Endothelial cell of umbilical vein (primary cell): ENCODE measurements around the gene EPHA5. TPM values are rescaled to one million over a fixed set of nuclear protein-coding genes. Genes with fewer than 3 reads are reported as not detected.

Source experiments
- BruUV-seq: library from RNA; stranded (reverse); fragments of 400-500 nt; replicated peaks from 2 replicates; lab custom pipeline; 2021; lab: Mats Ljungman, UMichigan
- CTCF ChIA-PET: fragments of 300-600, 350-600 bp; sonication (Branson Sonifier 250); formaldehyde crosslinking; loops from one replicate; lab custom pipeline; 2021; ENCODE audit warnings: antibody characterized with exemption, inconsistent platforms; lab: Charles Lee
- POLR2A ChIA-PET: fragments of 300-600, 350-600 bp; sonication (Branson Sonifier 250); formaldehyde crosslinking; loops from one replicate; lab custom pipeline; 2021; ENCODE audit warnings: antibody characterized with exemption, inconsistent platforms; lab: Charles Lee
- DNase-seq: peaks from one replicate; pipeline ENCODE4 v3.0.0-alpha.2; 2011; ENCODE audit warnings: low read depth, low spot score
- FAIRE-seq: peaks from 2 replicates; lab custom pipeline; 2011; peaks lifted over from hg19 to GRCh38; lab: Jason Lieb, UNC
- H2AFZ ChIP-seq: 2 replicates; pipeline ENCODE4 v1.6.0; 2012; ENCODE audit warnings: low read depth, low read length, control low read depth, inconsistent platforms
- H3K27ac ChIP-seq: 2 replicates; pipeline ENCODE4 v1.5.1; 2011; ENCODE audit warnings: low read depth, mild to moderate bottlenecking, control low read depth, low read length, moderate library complexity; ENCODE audit not compliant: insufficient read depth
- H3K27me3 ChIP-seq, 2 experiments: 2 replicates each; pipeline versions ENCODE4 v1.6.0 to v1.6.1; 2011; ENCODE audit warnings: low read length in 2 of 2, mixed read lengths in 1 of 2; ENCODE audit not compliant: control insufficient read depth in 2 of 2, insufficient read depth in 2 of 2
- H3K36me3 ChIP-seq, 2 experiments: 2 replicates in 1 of 2; 3 replicates in 1 of 2; pipeline ENCODE4 v1.5.1; 2011; ENCODE audit warnings: low read length in 2 of 2, mild to moderate bottlenecking in 1 of 2, moderate library complexity in 1 of 2; ENCODE audit not compliant: control insufficient read depth in 2 of 2, insufficient read depth in 2 of 2; ENCODE audit errors: extremely low read depth in 1 of 2
- H3K4me1 ChIP-seq: 3 replicates; pipeline ENCODE4 v1.5.1; 2011; ENCODE audit warnings: mild to moderate bottlenecking, low read length; ENCODE audit not compliant: control insufficient read depth, insufficient read depth; ENCODE audit errors: extremely low read depth
- H3K4me2 ChIP-seq: 2 replicates; pipeline ENCODE4 v1.6.1; 2011; ENCODE audit warnings: low read length, control low read depth, mixed read lengths; ENCODE audit not compliant: insufficient read depth
- H3K4me3 ChIP-seq, 3 experiments: fragments of 200-600 bp in 1 of 3; sonication (generic), shearing (Covaris generic) in 1 of 3; replicated peaks in 1 of 3; 2 replicates each; pipeline ENCODE4 v1.5.1; 2011 to 2016; ENCODE audit warnings: control low read depth in 3 of 3, low read length in 3 of 3, mild to moderate bottlenecking in 2 of 3, inconsistent platforms in 1 of 3, low read depth in 1 of 3, moderate library complexity in 1 of 3; ENCODE audit not compliant: insufficient read depth in 1 of 3
- H3K79me2 ChIP-seq: 2 replicates; pipeline ENCODE4 v1.6.0; 2012; ENCODE audit warnings: low read length, inconsistent platforms; ENCODE audit not compliant: control insufficient read depth, insufficient read depth
- H3K9ac ChIP-seq: replicated peaks from 2 replicates; pipeline ENCODE3; 2011; ENCODE audit warnings: low read length, control low read depth; ENCODE audit not compliant: insufficient read depth; ENCODE audit errors: extremely low read depth
- H3K9me1 ChIP-seq: replicated peaks from 3 replicates; pipeline ENCODE4 v1.6.0; 2011; ENCODE audit warnings: mild to moderate bottlenecking, low read length; ENCODE audit not compliant: control insufficient read depth, insufficient read depth; ENCODE audit errors: extremely low read depth
- H3K9me3 ChIP-seq: replicated peaks from 2 replicates; pipeline ENCODE4 v1.5.1; 2012; ENCODE audit warnings: low read length, inconsistent platforms; ENCODE audit not compliant: control insufficient read depth, insufficient read depth
- H4K20me1 ChIP-seq: replicated peaks from 2 replicates; pipeline ENCODE3; 2011; ENCODE audit warnings: mild to moderate bottlenecking, low read length; ENCODE audit not compliant: control insufficient read depth, insufficient read depth; ENCODE audit errors: extremely low read depth
- EZH2 ChIP-seq: IDR thresholded peaks from 2 replicates; pipeline ENCODE4 v1.6.1; 2012; ENCODE audit warnings: borderline replicate concordance, low read depth, mild to moderate bottlenecking, moderate library complexity, low read length, inconsistent platforms; ENCODE audit not compliant: severe bottlenecking
- FOS ChIP-seq: IDR thresholded peaks from 2 replicates; pipeline ENCODE4 v1.6.1; 2011; ENCODE audit warnings: mild to moderate bottlenecking, low read length, moderate library complexity, borderline replicate concordance; ENCODE audit not compliant: insufficient read depth
- GATA2 ChIP-seq: IDR thresholded peaks from 2 replicates; pipeline ENCODE4 v1.7.0; 2011; ENCODE audit warnings: low read depth, mild to moderate bottlenecking, moderate library complexity, mixed read lengths, low read length; ENCODE audit not compliant: insufficient read length, insufficient read depth
- JUN ChIP-seq: IDR thresholded peaks from 2 replicates; pipeline ENCODE4 v1.6.1; 2011; ENCODE audit warnings: borderline replicate concordance, low read depth; ENCODE audit not compliant: insufficient read length, insufficient read depth
- MYC ChIP-seq: IDR thresholded peaks from one replicate; pipeline ENCODE4 v1.6.1; 2011; ENCODE audit warnings: mild to moderate bottlenecking, low read depth, low read length
- POLR2A ChIP-seq: IDR thresholded peaks from 2 replicates; pipeline ENCODE4 v1.6.1; 2012; ENCODE audit warnings: low read depth, mild to moderate bottlenecking, control low read depth, low read length
- POLR2AphosphoS5 ChIP-seq: IDR thresholded peaks from 2 replicates; pipeline ENCODE4 v1.6.1; 2012; ENCODE audit warnings: low read depth, mild to moderate bottlenecking, control low read depth, low read length, moderate library complexity; ENCODE audit not compliant: insufficient read depth
- dilution Hi-C: fragments of 300-500 bp; cut with MboI; formaldehyde crosslinking; loops from one replicate; pipeline ENCODE4 v1.15.0; 2019; ENCODE audit warnings: low sequenced_read_pairs; ENCODE audit not compliant: extremely low pct_ligation_motif_present
- intact Hi-C: fragments of 100-400 bp; cut with micrococcal nuclease; formaldehyde crosslinking; loops from one replicate; pipeline ENCODE4 v1.10.0; 2022
- polyA plus RNA-seq, 4 experiments: library from polyadenylated mRNA; depleted of rRNA in 3 of 4; stranded (reverse) in 3 of 4; unstranded in 1 of 4; fragments of >200 nt; gene quantifications; 2 replicates each; pipeline versions ENCODE4 v1.2.1 to v1.2.3, GENCODE V29; 2011 to 2012; ENCODE audit warnings: missing spikeins in 1 of 4
- total RNA-seq: library from RNA; stranded (reverse); gene quantifications from 2 replicates; pipeline ENCODE4 v1.2.3, GENCODE V29; 2021
- TF ChIP-seq, protein P1 (sequence below), 2 donors: IDR thresholded peaks; 1 replicate in 1 of 2; 2 replicates in 1 of 2; pipeline ENCODE4 v1.5.1; 2011; ENCODE audit warnings: low read length in 2 of 2, mild to moderate bottlenecking in 2 of 2, moderate library complexity in 2 of 2, control low read depth in 1 of 2, inconsistent platforms in 1 of 2, low read depth in 1 of 2; ENCODE audit not compliant: insufficient read depth in 1 of 2; ENCODE audit errors: extremely low read depth in 1 of 2
- TF ChIP-seq, protein P2 (sequence below): IDR thresholded peaks from 2 replicates; pipeline ENCODE4 v1.6.1; 2011; ENCODE audit not compliant: insufficient read depth, insufficient read length

EPHA5 gene
- total and polyA plus RNA-seq, 2 donors (not counting 3 experiments of a cell fraction or from before 2014, with no cell fraction given), result 0.31 to 0.39 TPM

DNA sequence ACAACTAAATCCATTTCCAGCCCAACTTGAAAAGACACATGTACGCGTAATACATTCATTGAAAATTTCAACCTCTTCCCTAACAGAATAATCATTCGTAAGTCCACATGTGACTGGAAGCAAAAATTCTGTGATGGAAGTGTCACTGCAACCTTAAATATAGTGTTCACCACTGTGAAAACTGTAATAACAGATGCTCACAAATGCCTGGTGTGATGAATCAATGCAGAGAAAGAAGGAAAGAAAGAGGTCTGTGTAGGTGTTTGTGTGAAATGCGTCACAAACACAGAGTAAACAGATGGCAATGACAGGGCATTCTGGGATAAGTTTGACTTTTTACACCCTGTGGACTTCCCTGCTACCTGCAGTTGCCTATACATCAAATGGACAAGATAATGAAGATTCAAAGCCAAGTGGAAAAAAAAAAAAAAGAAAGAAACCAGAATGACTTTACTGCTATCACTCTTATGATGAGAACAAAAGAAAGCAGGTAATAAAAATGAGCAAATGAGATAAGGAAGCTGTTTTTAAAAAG is 123.3 kb downstream of the EPHA5 start:
- ChIA-PET CTCF (no interaction called here), POLR2A (no interaction called here)
- H3K79me2 ChIP-seq, result no peaks in the 10 kb centered on the region
- no peak for FAIRE-seq
- BruUV-seq, result no TSS peak
- TF ChIP-seq GATA2, result no peak
- no peak for TF ChIP-seq EZH2
- no peak for TF ChIP-seq POLR2A
- no peak for TF ChIP-seq POLR2AphosphoS5
- TF ChIP-seq MYC, result no peak
- no peak for TF ChIP-seq JUN
- TF ChIP-seq, protein P1, sequence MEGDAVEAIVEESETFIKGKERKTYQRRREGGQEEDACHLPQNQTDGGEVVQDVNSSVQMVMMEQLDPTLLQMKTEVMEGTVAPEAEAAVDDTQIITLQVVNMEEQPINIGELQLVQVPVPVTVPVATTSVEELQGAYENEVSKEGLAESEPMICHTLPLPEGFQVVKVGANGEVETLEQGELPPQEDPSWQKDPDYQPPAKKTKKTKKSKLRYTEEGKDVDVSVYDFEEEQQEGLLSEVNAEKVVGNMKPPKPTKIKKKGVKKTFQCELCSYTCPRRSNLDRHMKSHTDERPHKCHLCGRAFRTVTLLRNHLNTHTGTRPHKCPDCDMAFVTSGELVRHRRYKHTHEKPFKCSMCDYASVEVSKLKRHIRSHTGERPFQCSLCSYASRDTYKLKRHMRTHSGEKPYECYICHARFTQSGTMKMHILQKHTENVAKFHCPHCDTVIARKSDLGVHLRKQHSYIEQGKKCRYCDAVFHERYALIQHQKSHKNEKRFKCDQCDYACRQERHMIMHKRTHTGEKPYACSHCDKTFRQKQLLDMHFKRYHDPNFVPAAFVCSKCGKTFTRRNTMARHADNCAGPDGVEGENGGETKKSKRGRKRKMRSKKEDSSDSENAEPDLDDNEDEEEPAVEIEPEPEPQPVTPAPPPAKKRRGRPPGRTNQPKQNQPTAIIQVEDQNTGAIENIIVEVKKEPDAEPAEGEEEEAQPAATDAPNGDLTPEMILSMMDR (IDR thresholded peaks at IDR 0.05; ENCODE audit: extremely low read depth in 1 of 2, insufficient read depth in 1 of 2, low read depth in 1 of 2, low read length in 2 of 2), result no peak
- TF ChIP-seq, protein P2, sequence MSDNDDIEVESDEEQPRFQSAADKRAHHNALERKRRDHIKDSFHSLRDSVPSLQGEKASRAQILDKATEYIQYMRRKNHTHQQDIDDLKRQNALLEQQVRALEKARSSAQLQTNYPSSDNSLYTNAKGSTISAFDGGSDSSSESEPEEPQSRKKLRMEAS, result no peak
- TF ChIP-seq FOS, result no peak
- intact Hi-C loops, result no loop called here
- H3K9ac ChIP-seq, result no peak overlapping the region
- no peaks in the 10 kb centered on the region for H3K36me3 ChIP-seq
- no peak overlapping the region for H3K4me3 ChIP-seq
- H3K9me3 ChIP-seq, result no peaks in the 10 kb centered on the region
- H3K9me1 ChIP-seq, result no peaks in the 10 kb centered on the region
- H2AFZ ChIP-seq, result no peak overlapping the region
- no peaks in the 10 kb centered on the region for H4K20me1 ChIP-seq
- H3K27me3 ChIP-seq, result no peaks in the 10 kb centered on the region
- dilution Hi-C loops, result no loop called here
- no peak overlapping the region for H3K4me2 ChIP-seq
- H3K4me1 ChIP-seq, result no peaks in the 10 kb centered on the region
- H3K27ac ChIP-seq, result no peak overlapping the region
- no peak for DNase-seq
